Gastrocnemius medialis (tissue), 4 donors: ENCODE results near the gene MYOM1. TPM values are rescaled to one million over a fixed set of nuclear protein-coding genes. Genes with fewer than 3 reads are reported as not detected.
"Not testable (repeated sequence)": the region's sequence is repeated elsewhere in the genome, so short reads cannot be mapped to it uniquely, and the experiment has no call there.

Experiments
- ATAC-seq, 2 donors: fragments of 150-250 bp; one replicate each; pipeline ENCODE4 v1.9.1; 2016
- DNase-seq, 2 donors: peaks; one replicate each; pipeline ENCODE4 v3.0.0-alpha.2; 2019
- H3K27ac ChIP-seq, 4 donors: fragments of 200-600 bp; sonication (generic); 1 replicate in 1 of 4; 2 replicates in 3 of 4; pipeline ENCODE4 v1.5.1; 2016 to 2018; ENCODE audit warnings: mild to moderate bottlenecking in 2 of 4, moderate library complexity in 1 of 4
- H3K27me3 ChIP-seq, 3 donors: fragments of 200-600 bp; sonication (generic) in 2 of 3; 1 replicate in 1 of 3; 2 replicates in 2 of 3; pipeline versions ENCODE4 v1.5.1 to v1.6.0; 2016 to 2019; ENCODE audit warnings: mild to moderate bottlenecking in 1 of 3, moderate library complexity in 1 of 3
- H3K36me3 ChIP-seq, 2 donors: fragments of 200-600 bp; sonication (generic) in 1 of 2; one replicate each; pipeline ENCODE4 v1.5.1; 2017 to 2018
- H3K4me1 ChIP-seq, 2 donors: fragments of 200-600 bp; sonication (generic) in 1 of 2; one replicate each; pipeline ENCODE4 v1.5.1; 2016 to 2017; ENCODE audit warnings: mild to moderate bottlenecking in 2 of 2
- H3K4me3 ChIP-seq, 4 donors: fragments of 200-600 bp; sonication (generic) in 3 of 4; 1 replicate in 1 of 4; 2 replicates in 3 of 4; pipeline ENCODE4 v1.5.1; 2016 to 2019; ENCODE audit warnings: mild to moderate bottlenecking in 2 of 4
- H3K9me3 ChIP-seq, 3 donors: fragments of 200-600 bp; sonication (generic) in 2 of 3; 1 replicate in 1 of 3; 2 replicates in 2 of 3; pipeline ENCODE4 v1.5.1; 2016 to 2019
- CTCF ChIP-seq, 5 experiments: fragments of 450-650 bp in 3 of 5; fragments of 200-600 bp in 2 of 5; sonication (generic) in 2 of 5; IDR thresholded peaks in 4 of 5; conservative IDR thresholded peaks in 1 of 5; 1 replicate in 4 of 5; 2 replicates in 1 of 5; pipeline ENCODE4 v1.5.1; 2016 to 2019; ENCODE audit warnings: antibody characterized with exemption in 5 of 5, mild to moderate bottlenecking in 3 of 5, moderate library complexity in 3 of 5
- POLR2A ChIP-seq, 2 donors: fragments of 450-650 bp; IDR thresholded peaks; one replicate each; pipeline ENCODE4 v1.6.1; 2017; ENCODE audit warnings: antibody characterized with exemption in 2 of 2, mild to moderate bottlenecking in 2 of 2, moderate library complexity in 2 of 2
- in situ Hi-C, 4 donors: fragments of 200-750 bp; cut with MboI; loops; one replicate each; pipeline versions ENCODE4 v1.15.0 to v1.8.0; 2017; ENCODE audit warnings: low sequenced_read_pairs in 4 of 4
- intact Hi-C: fragments of 100-400 bp; cut with DNase I; formaldehyde crosslinking; loops from one replicate; pipeline ENCODE4 v1.15.1; 2023; ENCODE audit warnings: low total_unique reads
- total RNA-seq, 4 donors: library from RNA; depleted of rRNA; stranded (reverse); fragments of >200 nt; gene quantifications; one replicate each; pipeline versions ENCODE4 v1.1.0 to v1.2.3, GENCODE V29; 2016

MYOM1 gene
- total RNA-seq, 4 donors from 2014 or later = 245 to 307 (median 273) TPM

- Histone ChIP-seq H3K36me3 (no peaks in the 10 kb centered on the region), H3K27me3 (no peaks in the 10 kb centered on the region), H3K4me3 (no peak overlapping the region), H3K4me1 (peaks cover 0 to 3% of the 10 kb centered on the region in 2 donors), H3K27ac (no peak overlapping the region), H3K9me3 (no peaks in the 10 kb centered on the region)
- DNase-seq = no peak
- intact Hi-C loops = no loop called here
- in situ Hi-C loops = no loop called here
- TF ChIP-seq CTCF (IDR thresholded peaks at IDR 0.05 in 4 of 5, conservative IDR thresholded peaks at IDR 0.05 in 1 of 5) (no peak), POLR2A (IDR thresholded peaks at IDR 0.05) (no peak)
- no peak for ATAC-seq
Measured at GRCh38 chr18:3051718-3052410, 167.9 kb downstream of the MYOM1 start.

GRCh38 chr18:3049897-3050454, 169.8 kb downstream of the MYOM1 start:
- in situ Hi-C loops, H3K36me3 ChIP-seq, H3K27me3 ChIP-seq, H3K4me1 ChIP-seq, ATAC-seq, intact Hi-C loops, H3K9me3 ChIP-seq, DNase-seq, H3K4me3 ChIP-seq, H3K27ac ChIP-seq: not testable (repeated sequence)

GRCh38 chr18:3048820-3049349, 170.9 kb downstream of the MYOM1 start:
- no peaks in the 10 kb centered on the region for H3K36me3 ChIP-seq
- intact Hi-C loops (no loop called here), in situ Hi-C loops (no loop called here)
- no peak for ATAC-seq
- no peak for DNase-seq
- TF ChIP-seq POLR2A (IDR thresholded peaks at IDR 0.05) = no peak
- TF ChIP-seq CTCF (IDR thresholded peaks at IDR 0.05 in 4 of 5, conservative IDR thresholded peaks at IDR 0.05 in 1 of 5) = no peak
- no peaks in the 10 kb centered on the region for H3K27me3 ChIP-seq
- no peak overlapping the region for H3K4me3 ChIP-seq
- no peak overlapping the region for H3K27ac ChIP-seq
- H3K4me1 ChIP-seq = no peaks in the 10 kb centered on the region
- H3K9me3 ChIP-seq = no peaks in the 10 kb centered on the region

GRCh38 chr18:3048121-3048520, 171.6 kb downstream of the MYOM1 start:
- DNase-seq (no peak), ATAC-seq (no peak)
- TF ChIP-seq POLR2A (IDR thresholded peaks at IDR 0.05) (no peak), CTCF (IDR thresholded peaks at IDR 0.05 in 4 of 5, conservative IDR thresholded peaks at IDR 0.05 in 1 of 5) (no peak)
- no peaks in the 10 kb centered on the region for H3K36me3 ChIP-seq
- H3K27ac ChIP-seq = no peak overlapping the region
- no peaks in the 10 kb centered on the region for H3K27me3 ChIP-seq
- in situ Hi-C loops (no loop called here), intact Hi-C loops (no loop called here)
- no peaks in the 10 kb centered on the region for H3K9me3 ChIP-seq
- no peaks in the 10 kb centered on the region for H3K4me1 ChIP-seq
- H3K4me3 ChIP-seq = no peak overlapping the region

GRCh38 chr18:3046216-3046808, 173.5 kb downstream of the MYOM1 start:
- no peaks in the 10 kb centered on the region for H3K36me3 ChIP-seq
- H3K27ac ChIP-seq = no peak overlapping the region
- H3K9me3 ChIP-seq = no peaks in the 10 kb centered on the region
- TF ChIP-seq POLR2A (IDR thresholded peaks at IDR 0.05) = no peak
- TF ChIP-seq CTCF (IDR thresholded peaks at IDR 0.05 in 4 of 5, conservative IDR thresholded peaks at IDR 0.05 in 1 of 5) = no peak
- no peaks in the 10 kb centered on the region for H3K27me3 ChIP-seq
- intact Hi-C loops (no loop called here), in situ Hi-C loops (no loop called here)
- H3K4me1 ChIP-seq = no peaks in the 10 kb centered on the region
- ATAC-seq (no peak), DNase-seq (no peak)
- H3K4me3 ChIP-seq = no peak overlapping the region
